H9 (cell line): ENCODE measurements around the gene LCN2. TPM values are rescaled to one million over a fixed set of nuclear protein-coding genes. Genes with fewer than 3 reads are reported as not detected.

ENCODE experiments used
- DNase-seq: peaks from one replicate; pipeline ENCODE4 v3.0.0-alpha.2; 2017
- H2AFZ ChIP-seq: one replicate; pipeline ENCODE4 v1.6.1; 2013; ENCODE audit warnings: mild to moderate bottlenecking, low read length, control low read depth, moderate library complexity
- H2AK5ac ChIP-seq: 2 replicates; pipeline ENCODE4 v1.6.1; 2013; ENCODE audit warnings: low read length, control low read depth, mixed read lengths; ENCODE audit not compliant: insufficient read length
- H2BK120ac ChIP-seq: one replicate; pipeline ENCODE4 v1.6.1; 2013; ENCODE audit warnings: low read depth, mild to moderate bottlenecking, low read length, control low read depth, inconsistent platforms; ENCODE audit not compliant: poor library complexity, severe bottlenecking
- H2BK12ac ChIP-seq: 2 replicates; pipeline ENCODE4 v1.6.1; 2013; ENCODE audit warnings: low read length, control low read depth, mixed read lengths, low read depth; ENCODE audit not compliant: insufficient read length
- H2BK15ac ChIP-seq: 2 replicates; pipeline ENCODE4 v1.6.1; 2013; ENCODE audit warnings: low read depth, low read length, control low read depth
- H2BK20ac ChIP-seq: one replicate; pipeline ENCODE4 v1.6.1; 2013; ENCODE audit warnings: low read depth, mild to moderate bottlenecking, low read length, control low read depth, inconsistent platforms; ENCODE audit not compliant: poor library complexity, severe bottlenecking
- H2BK5ac ChIP-seq: 2 replicates; pipeline ENCODE4 v1.6.1; 2013; ENCODE audit warnings: low read length, control low read depth, mixed read lengths; ENCODE audit not compliant: insufficient read length
- H3K14ac ChIP-seq: 2 replicates; pipeline ENCODE4 v1.6.1; 2013; ENCODE audit warnings: low read length, control low read depth; ENCODE audit not compliant: insufficient read depth
- H3K18ac ChIP-seq: 2 replicates; pipeline ENCODE4 v1.6.1; 2013; ENCODE audit warnings: low read depth, mild to moderate bottlenecking, mixed read lengths, low read length, control low read depth; ENCODE audit not compliant: insufficient read length
- H3K23ac ChIP-seq: 2 replicates; pipeline ENCODE4 v1.6.1; 2013; ENCODE audit warnings: low read length, control low read depth, mixed read lengths, low read depth; ENCODE audit not compliant: insufficient read length
- H3K23me2 ChIP-seq: 2 replicates; pipeline ENCODE4 v1.6.1; 2013; ENCODE audit warnings: low read depth, mild to moderate bottlenecking, mixed read lengths, low read length, control low read depth; ENCODE audit not compliant: insufficient read length, poor library complexity, severe bottlenecking
- H3K27ac ChIP-seq: 2 replicates; pipeline ENCODE4 v1.5.1; 2013; ENCODE audit warnings: low read length, control low read depth, mixed read lengths, low read depth; ENCODE audit not compliant: insufficient read length
- H3K27me3 ChIP-seq: 2 replicates; pipeline ENCODE4 v1.6.1; 2013; ENCODE audit warnings: low read length, control low read depth, inconsistent platforms; ENCODE audit not compliant: insufficient read depth
- H3K4ac ChIP-seq: 2 replicates; pipeline ENCODE4 v1.6.1; 2013; ENCODE audit warnings: low read depth, mild to moderate bottlenecking, control low read depth, inconsistent platforms, low read length, moderate library complexity
- H3K4me1 ChIP-seq: 2 replicates; pipeline ENCODE4 v1.6.1; 2013; ENCODE audit warnings: low read length, control low read depth, inconsistent platforms; ENCODE audit not compliant: insufficient read depth
- H3K4me2 ChIP-seq: 2 replicates; pipeline ENCODE4 v1.6.1; 2013; ENCODE audit warnings: low read length, control low read depth, mixed read lengths; ENCODE audit not compliant: insufficient read length, insufficient read depth
- H3K56ac ChIP-seq: 2 replicates; pipeline ENCODE4 v1.6.1; 2013; ENCODE audit warnings: low read depth, mild to moderate bottlenecking, mixed read lengths, low read length, control low read depth; ENCODE audit not compliant: insufficient read length
- H3K79me1 ChIP-seq: 2 replicates; pipeline ENCODE4 v1.6.1; 2013; ENCODE audit warnings: low read depth, mild to moderate bottlenecking, moderate library complexity, low read length, control low read depth, inconsistent platforms; ENCODE audit not compliant: insufficient read depth, poor library complexity, severe bottlenecking
- H3K79me2 ChIP-seq: 2 replicates; pipeline ENCODE4 v1.6.1; 2013; ENCODE audit warnings: low read length, control low read depth, inconsistent platforms; ENCODE audit not compliant: insufficient read depth
- H3K9ac ChIP-seq: 2 replicates; pipeline ENCODE4 v1.6.1; 2013; ENCODE audit warnings: low read length, control low read depth, mixed read lengths; ENCODE audit not compliant: insufficient read length; ENCODE audit errors: extremely low read depth
- H3K9me3 ChIP-seq: one replicate; pipeline ENCODE4 v1.6.1; 2013; ENCODE audit warnings: low read depth, low read length, inconsistent platforms; ENCODE audit not compliant: control insufficient read depth
- H3T11ph ChIP-seq: one replicate; pipeline ENCODE4 v1.6.1; 2013; ENCODE audit warnings: mild to moderate bottlenecking, low read length, control low read depth, inconsistent platforms
- H4K20me1 ChIP-seq: one replicate; pipeline ENCODE4 v1.6.1; 2013; ENCODE audit not compliant: control insufficient read depth, insufficient read length, insufficient read depth
- H4K5ac ChIP-seq: 2 replicates; pipeline ENCODE4 v1.6.1; 2013; ENCODE audit warnings: low read depth, mild to moderate bottlenecking, mixed read lengths, low read length, control low read depth; ENCODE audit not compliant: insufficient read length
- H4K8ac ChIP-seq: replicated peaks from 2 replicates; pipeline ENCODE4 v1.6.1; 2013; ENCODE audit warnings: low read length, control low read depth, mixed read lengths, low read depth; ENCODE audit not compliant: insufficient read length
- H4K91ac ChIP-seq: 2 replicates; pipeline ENCODE4 v1.6.1; 2013; ENCODE audit warnings: low read depth, mild to moderate bottlenecking, moderate library complexity, mixed read lengths, low read length, control low read depth; ENCODE audit not compliant: insufficient read length
- H3K27ac Mint-ChIP-seq, 3 experiments: 2 replicates in 2 of 3; 3 replicates in 1 of 3; pipeline ENCODE4 v1.8.0; 2020 to 2021; ENCODE audit warnings: mixed read lengths in 3 of 3, mild to moderate bottlenecking in 1 of 3, moderate library complexity in 1 of 3
- H3K27me3 Mint-ChIP-seq: 2 replicates; pipeline ENCODE4 v1.8.0; 2021; ENCODE audit warnings: low read depth, mild to moderate bottlenecking, moderate library complexity, mixed read lengths
- H3K36me3 Mint-ChIP-seq, 3 experiments: 2 replicates in 2 of 3; 3 replicates in 1 of 3; pipeline ENCODE4 v1.8.0; 2020 to 2021; ENCODE audit warnings: low read depth in 3 of 3, mixed read lengths in 3 of 3; ENCODE audit not compliant: insufficient read depth in 1 of 3
- H3K4me1 Mint-ChIP-seq, 2 experiments: 2 replicates each; pipeline ENCODE4 v1.8.0; 2020; ENCODE audit warnings: mixed read lengths in 2 of 2
- H3K4me3 Mint-ChIP-seq, 2 experiments: 2 replicates in 1 of 2; 3 replicates in 1 of 2; pipeline ENCODE4 v1.8.0; 2020 to 2021; ENCODE audit warnings: mild to moderate bottlenecking in 2 of 2, mixed read lengths in 2 of 2, moderate library complexity in 1 of 2
- H3K9me3 Mint-ChIP-seq, 2 experiments: 2 replicates in 1 of 2; 3 replicates in 1 of 2; pipeline ENCODE4 v1.8.0; 2020; ENCODE audit warnings: mild to moderate bottlenecking in 2 of 2, mixed read lengths in 2 of 2, moderate library complexity in 1 of 2
- WGBS: extraction: QIAGEN DNeasy Blood & Tissue Kit; methylation state at CpG from one replicate; pipeline ENCODE4 v1.1.7; 2013; ENCODE audit warnings: missing lambda C conversion rate, low lambda C conversion rate, mixed read lengths; ENCODE audit not compliant: insufficient read length; ENCODE audit errors: extremely low coverage; 5-methylcytosine and 5-hydroxymethylcytosine counted together
- total RNA-seq: library from RNA; stranded (reverse); gene quantifications from 2 replicates; pipeline ENCODE4 v1.2.1, GENCODE V29; 2021
- TF ChIP-seq, protein P1 (sequence below): fragments of 200-600 bp; sonication (generic); conservative IDR thresholded peaks from 3 replicates; pipeline ENCODE4 v1.8.0; 2021; ENCODE audit warnings: antibody characterized with exemption, mild to moderate bottlenecking

LCN2 gene
- total RNA-seq, 1 experiment from 2014 or later = not detected

GRCh38 chr9:128193469-128194096 is 44.3 kb downstream of the LCN2 start:
- no peak overlapping the region for H3K4me2 ChIP-seq
- peaks cover 9 to 14% of the 10 kb centered on the region in 2 experiments for H3K4me1 Mint-ChIP-seq

More at GRCh38 chr9:128193469-128194096, 44.3 kb downstream of the LCN2 start:
- Histone ChIP-seq H3K23me2 (peaks cover 11% of the 10 kb centered on the region), H3K56ac (no peak overlapping the region), H2BK15ac (no peak overlapping the region), H2BK5ac (no peak overlapping the region), H3K27ac (no peak overlapping the region), H3K9me3 (no peaks in the 10 kb centered on the region), H4K91ac (no peak overlapping the region), H2AFZ (no peak overlapping the region), H3K79me1 (no peaks in the 10 kb centered on the region), H3T11ph (no peak overlapping the region), H3K9ac (no peak overlapping the region), H3K18ac (no peak overlapping the region), H2BK20ac (no peak overlapping the region), H4K8ac (no peak overlapping the region), H3K4me1 (no peaks in the 10 kb centered on the region), H4K20me1 (no peaks in the 10 kb centered on the region), H3K27me3 (no peaks in the 10 kb centered on the region), H3K79me2 (no peaks in the 10 kb centered on the region), H2BK12ac (no peak overlapping the region), H3K14ac (no peak overlapping the region), H3K23ac (no peak overlapping the region), H3K4ac (no peak overlapping the region), H2BK120ac (no peak overlapping the region), H4K5ac (no peak overlapping the region), H2AK5ac (no peak overlapping the region)
- Mint-ChIP-seq H3K4me3 (no peak overlapping the region; a peak in 1 of 5 replicates), H3K36me3 (peaks cover 8 to 14% (median 11%) of the 10 kb centered on the region in 3 experiments; a peak in 6 of 7 replicates), H3K9me3 (no peaks in the 10 kb centered on the region), H3K27ac (no peak overlapping the region), H3K27me3 (no peaks in the 10 kb centered on the region)
- no peak for DNase-seq
- TF ChIP-seq, protein P1, sequence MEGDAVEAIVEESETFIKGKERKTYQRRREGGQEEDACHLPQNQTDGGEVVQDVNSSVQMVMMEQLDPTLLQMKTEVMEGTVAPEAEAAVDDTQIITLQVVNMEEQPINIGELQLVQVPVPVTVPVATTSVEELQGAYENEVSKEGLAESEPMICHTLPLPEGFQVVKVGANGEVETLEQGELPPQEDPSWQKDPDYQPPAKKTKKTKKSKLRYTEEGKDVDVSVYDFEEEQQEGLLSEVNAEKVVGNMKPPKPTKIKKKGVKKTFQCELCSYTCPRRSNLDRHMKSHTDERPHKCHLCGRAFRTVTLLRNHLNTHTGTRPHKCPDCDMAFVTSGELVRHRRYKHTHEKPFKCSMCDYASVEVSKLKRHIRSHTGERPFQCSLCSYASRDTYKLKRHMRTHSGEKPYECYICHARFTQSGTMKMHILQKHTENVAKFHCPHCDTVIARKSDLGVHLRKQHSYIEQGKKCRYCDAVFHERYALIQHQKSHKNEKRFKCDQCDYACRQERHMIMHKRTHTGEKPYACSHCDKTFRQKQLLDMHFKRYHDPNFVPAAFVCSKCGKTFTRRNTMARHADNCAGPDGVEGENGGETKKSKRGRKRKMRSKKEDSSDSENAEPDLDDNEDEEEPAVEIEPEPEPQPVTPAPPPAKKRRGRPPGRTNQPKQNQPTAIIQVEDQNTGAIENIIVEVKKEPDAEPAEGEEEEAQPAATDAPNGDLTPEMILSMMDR = no peak
- no CpG with 5 or more reads among the region's 14 CpGs for WGBS
